Inflammatory macrophage (primary cell): ENCODE measurements around the gene ZDHHC3.

ENCODE experiments used
- DNase-seq, 2 donors: peaks; one replicate each; pipeline ENCODE4 v3.0.0-alpha.2; 2020 to 2022

ZDHHC3 gene

GRCh38 chr3:44892689-44893088 is 83.3 kb downstream of the ZDHHC3 start:
- no peak for DNase-seq

- DNase-seq, result peak in 1 of 2 donors; percentile 3
These were observed 85.1 kb downstream of the ZDHHC3 start for GRCh38 chr3:44890852-44891251.

GRCh38 chr3:44890258-44890657 is 85.7 kb downstream of the ZDHHC3 start:
- no peak for DNase-seq

GRCh38 chr3:44887101-44887500 is 88.9 kb downstream of the ZDHHC3 start:
- no peak for DNase-seq

GRCh38 chr3:44886561-44886960 is 89.4 kb downstream of the ZDHHC3 start:
- no peak for DNase-seq

- DNase-seq, result no peak
These were observed 90.4 kb downstream of the ZDHHC3 start for GRCh38 chr3:44885618-44886017.

GRCh38 chr3:44883999-44884431 is 92.0 kb downstream of the ZDHHC3 start:
- no peak for DNase-seq

- DNase-seq, result no peak
These were observed 92.6 kb downstream of the ZDHHC3 start for GRCh38 chr3:44883213-44883955.

- no peak for DNase-seq
These were observed 95.7 kb downstream of the ZDHHC3 start for GRCh38 chr3:44880284-44880683.

- no peak for DNase-seq
These were observed 98.6 kb downstream of the ZDHHC3 start for GRCh38 chr3:44877333-44877732.

- no peak for DNase-seq
These were observed 100.4 kb downstream of the ZDHHC3 start for GRCh38 chr3:44875596-44875995.
